Panc1 (cell line): ENCODE measurements around the gene UBTF. TPM values are rescaled to one million over a fixed set of nuclear protein-coding genes. Genes with fewer than 3 reads are reported as not detected.

Experiments used
- ATAC-seq: fragments of 200-7000 bp; cut with Tn5 transposase; 2 replicates; pipeline ENCODE4 v1.9.1; 2020; ENCODE audit warnings: mild to moderate bottlenecking, moderate library complexity
- BruUV-seq: library from RNA; stranded (reverse); fragments of 400-500 nt; replicated peaks from 2 replicates; lab custom pipeline; 2021; lab: Mats Ljungman, UMichigan
- CTCF ChIA-PET: fragments of 300-600 bp; sonication (Branson Sonifier 250); formaldehyde crosslinking; loops from one replicate; lab custom pipeline; 2022; ENCODE audit warnings: antibody characterized with exemption; lab: Charles Lee
- POLR2A ChIA-PET: fragments of 300-600 bp; sonication (Branson Sonifier 250); formaldehyde crosslinking; loops from one replicate; lab custom pipeline; 2022; ENCODE audit warnings: antibody characterized with exemption; lab: Charles Lee
- DNase-seq: peaks from one replicate; pipeline ENCODE4 v3.0.0-alpha.2; 2010; ENCODE audit warnings: low read depth, low spot score
- H3K27ac ChIP-seq: 2 replicates; pipeline ENCODE4 v1.5.1; 2011; ENCODE audit warnings: mild to moderate bottlenecking, low read length, inconsistent platforms
- H3K27me3 ChIP-seq: fragments of 200-500 bp; sonication (Bioruptor generic); 2 replicates; pipeline ENCODE4 v1.6.0; 2014; ENCODE audit warnings: low read length, inconsistent platforms; ENCODE audit not compliant: control insufficient read depth, insufficient read depth
- H3K36me3 ChIP-seq: fragments of 200-500 bp; sonication (Bioruptor generic); 2 replicates; pipeline ENCODE4 v1.5.1; 2014; ENCODE audit warnings: inconsistent platforms, mild to moderate bottlenecking, low read length, moderate library complexity; ENCODE audit not compliant: control insufficient read depth, insufficient read depth
- H3K4me1 ChIP-seq: 2 replicates; pipeline ENCODE4 v1.5.1; 2011; ENCODE audit warnings: inconsistent platforms, mild to moderate bottlenecking, low read length, moderate library complexity; ENCODE audit not compliant: control insufficient read depth, insufficient read depth
- H3K4me3 ChIP-seq, 2 experiments: 2 replicates each; pipeline ENCODE4 v1.5.1; 2011 to 2012; ENCODE audit warnings: low read depth in 2 of 2, low read length in 2 of 2, mild to moderate bottlenecking in 2 of 2, inconsistent platforms in 1 of 2, moderate library complexity in 1 of 2
- H3K9me3 ChIP-seq: fragments of 200-500 bp; sonication (Bioruptor generic); 2 replicates; pipeline ENCODE4 v1.5.1; 2014; ENCODE audit warnings: low read depth, mild to moderate bottlenecking, inconsistent platforms, low read length, moderate library complexity; ENCODE audit not compliant: control insufficient read depth, insufficient read depth
- POLR2AphosphoS5 ChIP-seq: IDR thresholded peaks from 2 replicates; pipeline ENCODE4 v1.6.1; 2012; ENCODE audit warnings: mild to moderate bottlenecking, low read depth, low read length, moderate library complexity
- SIN3A ChIP-seq: IDR thresholded peaks from 2 replicates; pipeline ENCODE4 v1.6.1; 2012; ENCODE audit warnings: low read depth, mild to moderate bottlenecking, low read length, moderate library complexity, borderline replicate concordance; ENCODE audit not compliant: insufficient read depth
- TCF7L2 ChIP-seq: IDR thresholded peaks from 2 replicates; pipeline ENCODE4 v1.6.1; 2011; ENCODE audit warnings: mild to moderate bottlenecking, low read depth, low read length, inconsistent platforms
- in situ Hi-C: cut with HindIII; loops from 2 replicates; pipeline ENCODE4 v1.10.0; 2016; ENCODE audit warnings: low sequenced_read_pairs, low pct_unique_long_range_greater_than_20kb
- intact Hi-C: fragments of 100-400 bp; cut with micrococcal nuclease; formaldehyde crosslinking; loops from one replicate; pipeline ENCODE4 v1.10.0; 2022; ENCODE audit not compliant: unreplicated experiment
- total RNA-seq: library from RNA; stranded (reverse); gene quantifications from one replicate; pipeline ENCODE4 v1.2.1, GENCODE V29; 2021; ENCODE audit not compliant: unreplicated experiment
- TF ChIP-seq, protein P1 (sequence below): fragments of 450-650 bp; IDR thresholded peaks from 2 replicates; pipeline ENCODE4 v1.5.1; 2017; ENCODE audit warnings: mild to moderate bottlenecking
- TF ChIP-seq, protein P2 (sequence below), 2 experiments: IDR thresholded peaks; 2 replicates each; pipeline ENCODE4 v1.6.1; 2011 to 2012; ENCODE audit warnings: low read depth in 2 of 2, control low read depth in 1 of 2, low read length in 1 of 2, mild to moderate bottlenecking in 1 of 2, moderate library complexity in 1 of 2; ENCODE audit not compliant: insufficient read depth in 1 of 2

UBTF gene
- total RNA-seq, 1 experiment from 2014 or later = 116 TPM

DNA sequence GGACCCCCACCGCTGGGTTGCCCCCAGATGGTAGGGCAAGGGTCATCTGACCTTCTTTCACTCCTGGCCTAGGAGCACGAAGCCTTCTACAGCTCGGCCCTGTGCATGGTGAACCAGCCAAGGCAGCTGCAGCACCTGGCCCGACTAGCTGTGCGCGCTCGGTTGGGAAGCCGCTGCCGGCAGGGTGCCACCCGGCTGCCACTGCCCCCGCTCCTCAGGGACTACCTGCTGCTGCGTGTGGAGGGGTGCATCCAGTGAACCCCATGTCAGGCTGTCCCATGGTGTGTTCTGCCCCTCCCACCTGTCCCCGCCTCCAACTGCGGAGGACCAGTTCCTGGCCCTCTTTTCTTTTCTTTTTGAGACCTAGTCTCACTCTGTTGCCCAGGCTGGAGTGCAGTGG lies 41.3 kb downstream of the UBTF start:
- intact Hi-C loops = no loop called here
- no peak for TF ChIP-seq POLR2AphosphoS5
- TF ChIP-seq TCF7L2 = no peak
- TF ChIP-seq, protein P1, sequence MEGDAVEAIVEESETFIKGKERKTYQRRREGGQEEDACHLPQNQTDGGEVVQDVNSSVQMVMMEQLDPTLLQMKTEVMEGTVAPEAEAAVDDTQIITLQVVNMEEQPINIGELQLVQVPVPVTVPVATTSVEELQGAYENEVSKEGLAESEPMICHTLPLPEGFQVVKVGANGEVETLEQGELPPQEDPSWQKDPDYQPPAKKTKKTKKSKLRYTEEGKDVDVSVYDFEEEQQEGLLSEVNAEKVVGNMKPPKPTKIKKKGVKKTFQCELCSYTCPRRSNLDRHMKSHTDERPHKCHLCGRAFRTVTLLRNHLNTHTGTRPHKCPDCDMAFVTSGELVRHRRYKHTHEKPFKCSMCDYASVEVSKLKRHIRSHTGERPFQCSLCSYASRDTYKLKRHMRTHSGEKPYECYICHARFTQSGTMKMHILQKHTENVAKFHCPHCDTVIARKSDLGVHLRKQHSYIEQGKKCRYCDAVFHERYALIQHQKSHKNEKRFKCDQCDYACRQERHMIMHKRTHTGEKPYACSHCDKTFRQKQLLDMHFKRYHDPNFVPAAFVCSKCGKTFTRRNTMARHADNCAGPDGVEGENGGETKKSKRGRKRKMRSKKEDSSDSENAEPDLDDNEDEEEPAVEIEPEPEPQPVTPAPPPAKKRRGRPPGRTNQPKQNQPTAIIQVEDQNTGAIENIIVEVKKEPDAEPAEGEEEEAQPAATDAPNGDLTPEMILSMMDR = no peak
- TF ChIP-seq SIN3A = no peak
- TF ChIP-seq, protein P2, sequence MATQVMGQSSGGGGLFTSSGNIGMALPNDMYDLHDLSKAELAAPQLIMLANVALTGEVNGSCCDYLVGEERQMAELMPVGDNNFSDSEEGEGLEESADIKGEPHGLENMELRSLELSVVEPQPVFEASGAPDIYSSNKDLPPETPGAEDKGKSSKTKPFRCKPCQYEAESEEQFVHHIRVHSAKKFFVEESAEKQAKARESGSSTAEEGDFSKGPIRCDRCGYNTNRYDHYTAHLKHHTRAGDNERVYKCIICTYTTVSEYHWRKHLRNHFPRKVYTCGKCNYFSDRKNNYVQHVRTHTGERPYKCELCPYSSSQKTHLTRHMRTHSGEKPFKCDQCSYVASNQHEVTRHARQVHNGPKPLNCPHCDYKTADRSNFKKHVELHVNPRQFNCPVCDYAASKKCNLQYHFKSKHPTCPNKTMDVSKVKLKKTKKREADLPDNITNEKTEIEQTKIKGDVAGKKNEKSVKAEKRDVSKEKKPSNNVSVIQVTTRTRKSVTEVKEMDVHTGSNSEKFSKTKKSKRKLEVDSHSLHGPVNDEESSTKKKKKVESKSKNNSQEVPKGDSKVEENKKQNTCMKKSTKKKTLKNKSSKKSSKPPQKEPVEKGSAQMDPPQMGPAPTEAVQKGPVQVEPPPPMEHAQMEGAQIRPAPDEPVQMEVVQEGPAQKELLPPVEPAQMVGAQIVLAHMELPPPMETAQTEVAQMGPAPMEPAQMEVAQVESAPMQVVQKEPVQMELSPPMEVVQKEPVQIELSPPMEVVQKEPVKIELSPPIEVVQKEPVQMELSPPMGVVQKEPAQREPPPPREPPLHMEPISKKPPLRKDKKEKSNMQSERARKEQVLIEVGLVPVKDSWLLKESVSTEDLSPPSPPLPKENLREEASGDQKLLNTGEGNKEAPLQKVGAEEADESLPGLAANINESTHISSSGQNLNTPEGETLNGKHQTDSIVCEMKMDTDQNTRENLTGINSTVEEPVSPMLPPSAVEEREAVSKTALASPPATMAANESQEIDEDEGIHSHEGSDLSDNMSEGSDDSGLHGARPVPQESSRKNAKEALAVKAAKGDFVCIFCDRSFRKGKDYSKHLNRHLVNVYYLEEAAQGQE (IDR thresholded peaks at IDR 0.05; ENCODE audit: insufficient read depth in 1 of 2, low read depth in 2 of 2, low read length in 1 of 2) = no peak
- ATAC-seq (no peak), DNase-seq (no peak)
- H3K4me1 ChIP-seq = no peaks in the 10 kb centered on the region
- H3K27ac ChIP-seq = no peak overlapping the region
- CTCF ChIA-PET = no interaction called here
- in situ Hi-C loops = no loop called here
- BruUV-seq = no TSS peak
- H3K9me3 ChIP-seq = no peaks in the 10 kb centered on the region
- no peaks in the 10 kb centered on the region for H3K36me3 ChIP-seq
- no peak overlapping the region for H3K4me3 ChIP-seq
- POLR2A ChIA-PET = no interaction called here
- H3K27me3 ChIP-seq = no peaks in the 10 kb centered on the region

DNA sequence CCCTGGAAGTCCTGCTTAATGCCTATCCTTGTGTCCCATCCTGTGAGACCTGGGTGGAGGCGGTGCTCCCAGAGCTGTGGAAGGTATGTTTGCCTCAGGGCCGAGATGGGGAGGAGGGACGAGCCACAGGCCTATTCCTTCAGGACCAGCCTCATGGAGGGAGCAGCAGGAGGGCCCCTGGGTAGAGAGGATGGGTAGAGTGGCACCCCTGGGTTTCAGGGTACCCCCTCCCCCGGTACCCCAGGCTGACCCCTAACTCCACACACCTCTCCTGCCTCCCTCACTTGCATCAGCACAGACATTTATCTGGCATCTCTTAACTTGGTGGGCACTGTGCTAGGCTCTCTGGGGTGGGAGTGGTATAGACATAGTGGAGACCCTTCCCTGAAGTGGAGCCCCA lies 41.8 kb downstream of the UBTF start:
- ATAC-seq (no peak), DNase-seq (no peak)
- TF ChIP-seq, protein P2 (IDR thresholded peaks at IDR 0.05; ENCODE audit: insufficient read depth in 1 of 2, low read depth in 2 of 2, low read length in 1 of 2) = no peak
- no peak for TF ChIP-seq POLR2AphosphoS5
- no peak for TF ChIP-seq SIN3A
- TF ChIP-seq, protein P1 = no peak
- BruUV-seq = no TSS peak
- Histone ChIP-seq H3K27me3 (no peaks in the 10 kb centered on the region), H3K9me3 (no peaks in the 10 kb centered on the region), H3K4me1 (no peaks in the 10 kb centered on the region), H3K36me3 (no peaks in the 10 kb centered on the region), H3K27ac (no peak overlapping the region), H3K4me3 (no peak overlapping the region)
- ChIA-PET POLR2A (no interaction called here), CTCF (no interaction called here)
- intact Hi-C loops (no loop called here), in situ Hi-C loops (no loop called here)
